IPS-18a (cell line): ENCODE results near the gene CDC42SE2.

ENCODE experiments used
- H3K27ac ChIP-seq: one replicate; pipeline ENCODE4 v1.5.1; 2013; ENCODE audit warnings: low read length
- H3K27me3 ChIP-seq: one replicate; pipeline ENCODE4 v1.6.1; 2013; ENCODE audit warnings: mild to moderate bottlenecking, low read length; ENCODE audit not compliant: control insufficient read depth, insufficient read depth
- H3K36me3 ChIP-seq: one replicate; pipeline ENCODE4 v1.6.1; 2013; ENCODE audit warnings: low read depth, low read length; ENCODE audit not compliant: control insufficient read depth
- H3K4me1 ChIP-seq: one replicate; pipeline ENCODE4 v1.6.1; 2013; ENCODE audit warnings: low read depth, low read length; ENCODE audit not compliant: control insufficient read depth
- H3K4me3 ChIP-seq: one replicate; pipeline ENCODE4 v1.5.1; 2013; ENCODE audit warnings: low read length
- H3K9ac ChIP-seq: one replicate; pipeline ENCODE4 v1.6.1; 2013; ENCODE audit warnings: mild to moderate bottlenecking, low read length, moderate library complexity
- H3K9me3 ChIP-seq: one replicate; pipeline ENCODE4 v1.6.1; 2013; ENCODE audit warnings: low read depth, low read length; ENCODE audit not compliant: control insufficient read depth

The CDC42SE2 gene

GRCh38 chr5:131280417-131280816 lies 16.6 kb downstream of the CDC42SE2 start:
- no peak overlapping the region for H3K27ac ChIP-seq
- no peaks in the 10 kb centered on the region for H3K9me3 ChIP-seq
- no peak overlapping the region for H3K9ac ChIP-seq
- no peaks in the 10 kb centered on the region for H3K36me3 ChIP-seq
- H3K4me1 ChIP-seq, result no peaks in the 10 kb centered on the region
- no peaks in the 10 kb centered on the region for H3K27me3 ChIP-seq
- no peak overlapping the region for H3K4me3 ChIP-seq

- Histone ChIP-seq H3K9ac (no peak overlapping the region), H3K9me3 (no peaks in the 10 kb centered on the region), H3K27ac (no peak overlapping the region), H3K4me1 (no peaks in the 10 kb centered on the region), H3K4me3 (no peak overlapping the region), H3K27me3 (no peaks in the 10 kb centered on the region), H3K36me3 (no peaks in the 10 kb centered on the region)
Measured at GRCh38 chr5:131281133-131281867, 17.4 kb downstream of the CDC42SE2 start.

- Histone ChIP-seq H3K27ac (no peak overlapping the region), H3K27me3 (no peaks in the 10 kb centered on the region), H3K4me3 (no peak overlapping the region), H3K36me3 (no peaks in the 10 kb centered on the region), H3K9me3 (no peaks in the 10 kb centered on the region), H3K4me1 (no peaks in the 10 kb centered on the region), H3K9ac (no peak overlapping the region)
Measured at GRCh38 chr5:131281868-131282234, 18.0 kb downstream of the CDC42SE2 start.

- Histone ChIP-seq H3K4me1 (no peaks in the 10 kb centered on the region), H3K9ac (no peak overlapping the region), H3K36me3 (no peaks in the 10 kb centered on the region), H3K9me3 (no peaks in the 10 kb centered on the region), H3K4me3 (no peak overlapping the region), H3K27ac (no peak overlapping the region), H3K27me3 (no peaks in the 10 kb centered on the region)
Measured at GRCh38 chr5:131282235-131282634, 18.4 kb downstream of the CDC42SE2 start.

GRCh38 chr5:131285703-131286399 lies 22.0 kb downstream of the CDC42SE2 start:
- Histone ChIP-seq H3K27ac (no peak overlapping the region), H3K9me3 (no peaks in the 10 kb centered on the region), H3K27me3 (no peaks in the 10 kb centered on the region), H3K36me3 (no peaks in the 10 kb centered on the region), H3K9ac (no peak overlapping the region), H3K4me3 (no peak overlapping the region), H3K4me1 (no peaks in the 10 kb centered on the region)

- Histone ChIP-seq H3K27me3 (no peaks in the 10 kb centered on the region), H3K4me3 (no peak overlapping the region), H3K36me3 (no peaks in the 10 kb centered on the region), H3K9me3 (no peaks in the 10 kb centered on the region), H3K27ac (no peak overlapping the region), H3K4me1 (no peaks in the 10 kb centered on the region), H3K9ac (no peak overlapping the region)
Measured at GRCh38 chr5:131286400-131286715, 22.5 kb downstream of the CDC42SE2 start.

GRCh38 chr5:131288328-131288727 lies 24.5 kb downstream of the CDC42SE2 start:
- no peaks in the 10 kb centered on the region for H3K36me3 ChIP-seq
- H3K9me3 ChIP-seq, result no peaks in the 10 kb centered on the region
- no peak overlapping the region for H3K4me3 ChIP-seq
- H3K27ac ChIP-seq, result no peak overlapping the region
- H3K27me3 ChIP-seq, result no peaks in the 10 kb centered on the region
- H3K9ac ChIP-seq, result no peak overlapping the region
- no peaks in the 10 kb centered on the region for H3K4me1 ChIP-seq

- Histone ChIP-seq H3K36me3 (no peaks in the 10 kb centered on the region), H3K4me3 (no peak overlapping the region), H3K27ac (no peak overlapping the region), H3K4me1 (no peaks in the 10 kb centered on the region), H3K27me3 (no peaks in the 10 kb centered on the region), H3K9me3 (no peaks in the 10 kb centered on the region), H3K9ac (no peak overlapping the region)
Measured at GRCh38 chr5:131289738-131290137, 25.9 kb downstream of the CDC42SE2 start.

GRCh38 chr5:131296213-131296672 lies 32.4 kb downstream of the CDC42SE2 start:
- Histone ChIP-seq H3K4me1 (no peaks in the 10 kb centered on the region), H3K27ac (no peak overlapping the region), H3K9ac (no peak overlapping the region), H3K4me3 (no peak overlapping the region), H3K27me3 (no peaks in the 10 kb centered on the region), H3K36me3 (no peaks in the 10 kb centered on the region), H3K9me3 (no peaks in the 10 kb centered on the region)

GRCh38 chr5:131297886-131298285 lies 34.0 kb downstream of the CDC42SE2 start:
- no peaks in the 10 kb centered on the region for H3K9me3 ChIP-seq
- H3K27me3 ChIP-seq, result no peaks in the 10 kb centered on the region
- no peaks in the 10 kb centered on the region for H3K4me1 ChIP-seq
- no peaks in the 10 kb centered on the region for H3K36me3 ChIP-seq
- H3K4me3 ChIP-seq, result no peak overlapping the region
- no peak overlapping the region for H3K9ac ChIP-seq
- H3K27ac ChIP-seq, result no peak overlapping the region

- Histone ChIP-seq H3K27ac (no peak overlapping the region), H3K27me3 (no peaks in the 10 kb centered on the region), H3K9me3 (no peaks in the 10 kb centered on the region), H3K9ac (no peak overlapping the region), H3K36me3 (no peaks in the 10 kb centered on the region), H3K4me3 (no peak overlapping the region), H3K4me1 (no peaks in the 10 kb centered on the region)
Measured at GRCh38 chr5:131299465-131299864, 35.6 kb downstream of the CDC42SE2 start.

GRCh38 chr5:131302506-131302905 lies 38.7 kb downstream of the CDC42SE2 start:
- Histone ChIP-seq H3K27me3 (no peaks in the 10 kb centered on the region), H3K4me1 (no peaks in the 10 kb centered on the region), H3K27ac (no peak overlapping the region), H3K9ac (no peak overlapping the region), H3K9me3 (peaks cover 4% of the 10 kb centered on the region), H3K4me3 (no peak overlapping the region), H3K36me3 (no peaks in the 10 kb centered on the region)
